ENCODE results near the gene CACHD1.
A peak's percentile ranks its signal among the peaks of the same experiment; 100 is the strongest.

The CACHD1 gene

GRCh38 chr1:64555947-64556346 lies 86.0 kb downstream of the CACHD1 start:
- no peak for DNase-seq

GRCh38 chr1:64561993-64562392 lies 92.1 kb downstream of the CACHD1 start:
- DNase-seq = no peak

GRCh38 chr1:64563958-64564565 lies 94.1 kb downstream of the CACHD1 start:
- DNase-seq = no peak

- peak; percentile 26 for DNase-seq
These were observed 95.0 kb downstream of the CACHD1 start for GRCh38 chr1:64564891-64565290.

GRCh38 chr1:64567426-64568170 lies 97.7 kb downstream of the CACHD1 start:
- no peak for DNase-seq

- DNase-seq = no peak
These were observed 98.2 kb downstream of the CACHD1 start for GRCh38 chr1:64568171-64568450.

- no peak for DNase-seq
These were observed 99.5 kb downstream of the CACHD1 start for GRCh38 chr1:64569411-64569810.

- DNase-seq = no peak
These were observed 100.4 kb downstream of the CACHD1 start for GRCh38 chr1:64570267-64570855.

GRCh38 chr1:64572222-64572900 lies 102.4 kb downstream of the CACHD1 start:
- DNase-seq = peak; percentile 69

GRCh38 chr1:64574301-64574700 lies 104.4 kb downstream of the CACHD1 start:
- peak; percentile 11 for DNase-seq

GRCh38 chr1:64575881-64576676 lies 106.2 kb downstream of the CACHD1 start:
- no peak for DNase-seq

- DNase-seq = no peak
These were observed 108.5 kb downstream of the CACHD1 start for GRCh38 chr1:64578270-64578973.

- no peak for DNase-seq
These were observed 109.8 kb downstream of the CACHD1 start for GRCh38 chr1:64579767-64580166.

GRCh38 chr1:64581135-64581842 lies 111.4 kb downstream of the CACHD1 start:
- no peak for DNase-seq

GRCh38 chr1:64581843-64582185 lies 111.9 kb downstream of the CACHD1 start:
- DNase-seq = no peak

GRCh38 chr1:64584479-64584878 lies 114.5 kb downstream of the CACHD1 start:
- no peak for DNase-seq

GRCh38 chr1:64588876-64589275 lies 118.9 kb downstream of the CACHD1 start:
- DNase-seq = no peak

- no peak for DNase-seq
These were observed 120.4 kb downstream of the CACHD1 start for GRCh38 chr1:64590316-64590715.

GRCh38 chr1:64594446-64594845 lies 124.5 kb downstream of the CACHD1 start:
- no peak for DNase-seq

- DNase-seq = no peak
These were observed 126.1 kb downstream of the CACHD1 start for GRCh38 chr1:64595871-64596515.

- no peak for DNase-seq
These were observed 127.2 kb downstream of the CACHD1 start for GRCh38 chr1:64597113-64597512.
